Upper lobe of right lung (tissue), 1 donor: ENCODE results near the gene TEX13A. TPM values are rescaled to one million over a fixed set of nuclear protein-coding genes. Genes with fewer than 3 reads are reported as not detected.

Experiments used
- ATAC-seq: fragments of 200-7000 bp; cut with Tn5 transposase; one replicate; pipeline ENCODE4 v1.9.1; 2020; ENCODE audit warnings: mild to moderate bottlenecking, moderate library complexity
- DNase-seq: peaks from one replicate; pipeline ENCODE4 v3.0.0-alpha.2; 2020
- H3K27ac ChIP-seq: fragments of 200-600 bp; one replicate; pipeline ENCODE4 v1.8.0; 2022
- H3K27me3 ChIP-seq: fragments of 200-600 bp; one replicate; pipeline ENCODE4 v1.8.0; 2022; ENCODE audit warnings: mild to moderate bottlenecking
- H3K36me3 ChIP-seq: fragments of 200-600 bp; one replicate; pipeline ENCODE4 v1.8.0; 2022
- H3K4me1 ChIP-seq: fragments of 200-600 bp; one replicate; pipeline ENCODE4 v1.8.0; 2022
- H3K4me3 ChIP-seq: fragments of 200-600 bp; one replicate; pipeline ENCODE4 v1.8.0; 2022; ENCODE audit warnings: mild to moderate bottlenecking
- H3K9me3 ChIP-seq: fragments of 200-600 bp; one replicate; pipeline ENCODE4 v1.8.0; 2022
- intact Hi-C: fragments of 100-400 bp; cut with DNase I; formaldehyde crosslinking; loops from one replicate; pipeline ENCODE4 v1.11.0; 2022
- total RNA-seq: library from RNA; stranded (reverse); fragmentation: NEBNext Ultra II Directional; extraction: Animal tissue kit (Norgen Biotek cat#: 25700); gene quantifications from one replicate; pipeline ENCODE4 v1.2.1, GENCODE V29; 2021
- TF ChIP-seq, protein P1 (sequence below): fragments of 200-600 bp; IDR thresholded peaks from one replicate; pipeline ENCODE4 v1.8.0; 2022; ENCODE audit warnings: antibody characterized with exemption
- donor health status: DM: no; HTN: yes; CAD: no; lungs with severe emphysema.

TEX13A gene
- total RNA-seq, 1 donor from 2014 or later: not detected

GRCh38 chrX:105228602-105229001 lies 8.1 kb upstream of the TEX13A start:
- Histone ChIP-seq H3K27ac (no peak overlapping the region), H3K9me3 (no peaks in the 10 kb centered on the region), H3K4me3 (no peak overlapping the region), H3K27me3 (no peaks in the 10 kb centered on the region), H3K4me1 (no peaks in the 10 kb centered on the region), H3K36me3 (no peaks in the 10 kb centered on the region)
- no peak for DNase-seq
- TF ChIP-seq, protein P1, sequence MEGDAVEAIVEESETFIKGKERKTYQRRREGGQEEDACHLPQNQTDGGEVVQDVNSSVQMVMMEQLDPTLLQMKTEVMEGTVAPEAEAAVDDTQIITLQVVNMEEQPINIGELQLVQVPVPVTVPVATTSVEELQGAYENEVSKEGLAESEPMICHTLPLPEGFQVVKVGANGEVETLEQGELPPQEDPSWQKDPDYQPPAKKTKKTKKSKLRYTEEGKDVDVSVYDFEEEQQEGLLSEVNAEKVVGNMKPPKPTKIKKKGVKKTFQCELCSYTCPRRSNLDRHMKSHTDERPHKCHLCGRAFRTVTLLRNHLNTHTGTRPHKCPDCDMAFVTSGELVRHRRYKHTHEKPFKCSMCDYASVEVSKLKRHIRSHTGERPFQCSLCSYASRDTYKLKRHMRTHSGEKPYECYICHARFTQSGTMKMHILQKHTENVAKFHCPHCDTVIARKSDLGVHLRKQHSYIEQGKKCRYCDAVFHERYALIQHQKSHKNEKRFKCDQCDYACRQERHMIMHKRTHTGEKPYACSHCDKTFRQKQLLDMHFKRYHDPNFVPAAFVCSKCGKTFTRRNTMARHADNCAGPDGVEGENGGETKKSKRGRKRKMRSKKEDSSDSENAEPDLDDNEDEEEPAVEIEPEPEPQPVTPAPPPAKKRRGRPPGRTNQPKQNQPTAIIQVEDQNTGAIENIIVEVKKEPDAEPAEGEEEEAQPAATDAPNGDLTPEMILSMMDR: no peak
- ATAC-seq: no peak
- intact Hi-C loops: no loop called here

- Histone ChIP-seq H3K36me3 (no peaks in the 10 kb centered on the region), H3K27me3 (no peaks in the 10 kb centered on the region), H3K27ac (no peak overlapping the region), H3K9me3 (no peaks in the 10 kb centered on the region), H3K4me3 (no peak overlapping the region), H3K4me1 (no peaks in the 10 kb centered on the region)
- no peak for DNase-seq
- intact Hi-C loops: no loop called here
- TF ChIP-seq, protein P1: no peak
- no peak for ATAC-seq
These were observed 6.0 kb upstream of the TEX13A start for GRCh38 chrX:105226499-105226898.

DNA sequence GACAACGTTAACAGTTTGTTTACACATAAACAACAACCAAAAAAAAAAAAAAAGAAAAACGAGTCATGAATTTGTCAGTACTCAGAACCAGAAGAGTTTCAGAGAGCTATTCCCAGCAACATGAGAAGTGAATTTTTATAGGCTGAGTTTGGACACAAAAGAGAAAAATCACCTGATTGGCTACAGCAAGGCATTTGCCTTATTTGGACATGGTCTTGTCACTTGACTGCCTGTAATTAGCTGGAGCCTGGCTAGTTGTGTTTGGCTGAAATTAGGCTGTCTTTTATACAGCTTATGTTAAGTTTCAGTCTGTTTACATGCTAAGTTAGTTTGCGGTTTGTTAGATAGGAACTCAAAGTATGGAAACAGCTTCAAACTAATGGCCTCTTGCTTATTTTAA lies 880 bp upstream of the TEX13A start:
- H3K27ac ChIP-seq: no peak overlapping the region
- H3K4me3 ChIP-seq: no peak overlapping the region
- ATAC-seq (no peak), DNase-seq (no peak)
- no peaks in the 10 kb centered on the region for H3K36me3 ChIP-seq
- no peaks in the 10 kb centered on the region for H3K4me1 ChIP-seq
- TF ChIP-seq, protein P1: no peak
- H3K27me3 ChIP-seq: no peaks in the 10 kb centered on the region
- H3K9me3 ChIP-seq: no peaks in the 10 kb centered on the region
- intact Hi-C loops: no loop called here

DNA sequence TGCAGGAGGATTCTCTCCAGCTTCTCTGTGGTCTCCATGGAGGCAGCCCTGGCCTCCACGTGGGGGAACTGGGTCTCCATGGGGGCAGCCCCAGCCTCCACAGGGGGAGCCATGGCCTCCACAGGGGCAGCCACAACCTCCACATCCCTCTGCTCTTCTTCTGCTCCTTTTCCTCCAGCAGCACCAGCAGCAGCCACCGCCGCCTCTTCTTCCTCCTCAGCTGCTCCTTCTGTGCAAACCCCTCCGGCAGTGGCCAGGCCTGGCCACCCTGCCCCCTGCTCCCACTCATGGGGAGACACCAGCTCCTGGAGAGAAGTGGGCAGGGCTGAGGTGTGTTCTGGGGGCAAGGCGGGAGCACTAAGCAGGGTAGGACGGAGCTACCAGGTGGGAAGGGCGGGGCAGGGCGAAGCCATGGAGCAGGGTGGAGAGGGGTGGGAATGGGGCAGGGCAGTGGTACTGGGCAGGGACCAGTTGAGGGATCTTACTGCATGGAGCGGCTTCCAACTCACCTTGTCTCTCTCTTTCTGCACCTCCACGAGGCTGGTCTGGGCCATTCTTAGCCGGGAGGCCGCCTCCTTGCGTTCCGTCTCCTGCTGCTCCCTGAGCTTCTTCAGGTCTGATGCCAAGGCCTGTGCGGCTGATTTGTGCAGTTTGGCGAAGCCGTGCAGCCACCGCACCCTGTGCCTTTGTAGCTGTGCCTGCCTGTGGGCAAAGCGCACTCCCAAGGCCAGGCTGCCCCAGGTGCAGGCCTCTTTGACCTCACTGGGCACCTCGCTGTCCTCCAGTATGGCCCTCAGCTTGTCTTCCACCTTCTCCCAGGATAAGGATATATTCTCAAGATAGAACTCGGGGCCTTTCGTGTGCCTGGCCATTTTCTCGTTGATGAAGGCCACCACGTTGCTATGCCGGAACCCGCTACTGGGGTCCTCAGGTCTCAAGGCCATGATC lies 766 bp downstream of the TEX13A start:
- DNase-seq: no peak

GRCh38 chrX:105211066-105211575 lies 9.4 kb downstream of the TEX13A start:
- ATAC-seq (no peak), DNase-seq (no peak)
- TF ChIP-seq, protein P1: no peak
- Histone ChIP-seq H3K9me3 (no peaks in the 10 kb centered on the region), H3K36me3 (no peaks in the 10 kb centered on the region), H3K27ac (no peak overlapping the region), H3K4me1 (no peaks in the 10 kb centered on the region), H3K4me3 (no peak overlapping the region), H3K27me3 (no peaks in the 10 kb centered on the region)
- intact Hi-C loops: no loop called here

More for the DNA sequence above, 766 bp downstream of the TEX13A start:
- no peaks in the 10 kb centered on the region for H3K4me1 ChIP-seq
- H3K4me3 ChIP-seq: no peak overlapping the region
- H3K9me3 ChIP-seq: no peaks in the 10 kb centered on the region
- H3K27ac ChIP-seq: no peak overlapping the region
- intact Hi-C loops: no loop called here
- no peaks in the 10 kb centered on the region for H3K27me3 ChIP-seq
- ATAC-seq: no peak
- TF ChIP-seq, protein P1: no peak
- no peaks in the 10 kb centered on the region for H3K36me3 ChIP-seq
